Natural killer cell treated with Interleukin-12 subunit alpha and Interleukin-12 subunit beta and Interleukin-15 and Interleukin-18, amount 100 ng/mL, for 72 hours (primary cell): ENCODE data around the gene GLDC. TPM values are rescaled to one million over a fixed set of nuclear protein-coding genes. Genes with fewer than 3 reads are reported as not detected.
"Not testable (repeated sequence)": the region's sequence is repeated elsewhere in the genome, so short reads cannot be mapped to it uniquely, and the experiment has no call there.

Experiments
- ATAC-seq, 2 donors: fragments of 150-1000 bp; cut with Tn5 transposase in 1 of 2; sonication (Bioruptor Pico), chemical (Tn5 transposase) in 1 of 2; 2 replicates each; pipeline ENCODE4 v1.10.0; 2021
- DNase-seq: peaks from one replicate; pipeline ENCODE4 v3.0.0; 2022; ENCODE audit warnings: low spot score
- H3K27ac Mint-ChIP-seq, 2 donors: 1 replicate in 1 of 2; 2 replicates in 1 of 2; pipeline ENCODE4 v1.8.0; 2022; ENCODE audit warnings: mixed read lengths in 2 of 2, mild to moderate bottlenecking in 1 of 2, moderate library complexity in 1 of 2
- H3K27me3 Mint-ChIP-seq, 2 donors: 1 replicate in 1 of 2; 2 replicates in 1 of 2; pipeline ENCODE4 v1.8.0; 2022; ENCODE audit warnings: mixed read lengths in 2 of 2
- H3K36me3 Mint-ChIP-seq: one replicate; pipeline ENCODE4 v1.8.0; 2022; ENCODE audit warnings: mixed read lengths
- H3K4me1 Mint-ChIP-seq, 2 donors: 1 replicate in 1 of 2; 2 replicates in 1 of 2; pipeline ENCODE4 v1.8.0; 2022; ENCODE audit warnings: low read depth in 2 of 2, mixed read lengths in 2 of 2, mild to moderate bottlenecking in 1 of 2
- H3K4me3 Mint-ChIP-seq: one replicate; pipeline ENCODE4 v1.8.0; 2022; ENCODE audit warnings: mixed read lengths
- H3K9me3 Mint-ChIP-seq: 2 replicates; pipeline ENCODE4 v1.8.0; 2022; ENCODE audit warnings: mixed read lengths
- total RNA-seq, 2 donors: library from RNA; stranded (reverse); gene quantifications; one replicate each; pipeline ENCODE4 v1.2.3, GENCODE V29; 2022

Gene GLDC
- total RNA-seq, 2 donors from 2014 or later, result 1.4 to 15.2 TPM

GRCh38 chr9:6622784-6623183 is 22.7 kb downstream of the GLDC start:
- not testable (repeated sequence) for H3K4me3 Mint-ChIP-seq, H3K9me3 Mint-ChIP-seq, ATAC-seq, DNase-seq, H3K36me3 Mint-ChIP-seq, H3K4me1 Mint-ChIP-seq, H3K27ac Mint-ChIP-seq
- H3K27me3 Mint-ChIP-seq, result peaks cover 19 to 24% of the 10 kb centered on the region in 2 donors

GRCh38 chr9:6620796-6621195 is 24.7 kb downstream of the GLDC start:
- Mint-ChIP-seq H3K27ac (no peak overlapping the region), H3K36me3 (no peaks in the 10 kb centered on the region), H3K27me3 (peaks cover 6 to 13% of the 10 kb centered on the region in 2 donors), H3K4me1 (no peaks in the 10 kb centered on the region), H3K4me3 (no peak overlapping the region), H3K9me3 (no peaks in the 10 kb centered on the region)
- ATAC-seq (no peak), DNase-seq (no peak)

DNA sequence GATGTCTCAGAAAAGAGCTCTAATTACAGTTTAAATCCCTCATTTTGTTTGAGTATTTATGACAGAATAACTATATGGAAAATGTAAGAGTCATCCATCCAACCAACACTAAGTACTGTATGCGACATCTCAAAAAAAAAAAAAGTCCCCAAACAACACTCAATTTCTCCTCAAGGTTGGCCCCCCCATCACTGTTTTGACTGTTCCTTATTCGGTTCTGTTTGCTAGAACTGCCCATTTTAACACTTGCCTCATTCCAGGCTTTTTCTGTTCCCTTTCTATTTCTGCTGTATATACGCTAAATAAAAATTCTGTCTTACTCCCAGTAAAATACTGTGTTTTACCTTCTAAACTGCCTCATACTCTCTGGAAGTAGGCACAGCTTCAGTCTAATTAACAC is 25.2 kb downstream of the GLDC start:
- Mint-ChIP-seq H3K4me3 (no peak overlapping the region), H3K9me3 (no peaks in the 10 kb centered on the region), H3K36me3 (no peaks in the 10 kb centered on the region), H3K27ac (no peak overlapping the region), H3K27me3 (peaks cover 1 to 10% of the 10 kb centered on the region in 2 donors), H3K4me1 (no peaks in the 10 kb centered on the region)
- no peak for DNase-seq
- ATAC-seq, result no peak

DNA sequence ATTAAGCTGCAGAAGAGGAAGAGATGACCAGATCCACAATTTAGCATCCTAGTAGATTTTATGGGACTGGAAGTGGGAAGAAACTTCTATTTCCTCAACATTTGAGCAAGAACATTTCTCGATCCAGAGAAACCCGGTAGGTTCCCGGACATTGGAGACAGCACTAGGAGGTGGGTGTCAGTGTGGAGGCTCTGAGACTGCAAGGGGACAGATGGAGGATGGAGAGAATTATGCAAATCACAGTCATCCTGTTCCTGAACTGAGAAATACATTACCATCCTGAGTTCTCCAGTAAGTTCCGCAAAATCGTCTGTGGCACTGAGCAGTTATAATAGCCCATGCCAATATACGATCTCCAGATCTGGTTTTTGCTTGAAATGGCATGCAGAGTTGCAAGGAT is 25.6 kb downstream of the GLDC start:
- Mint-ChIP-seq H3K27ac (no peak overlapping the region), H3K4me3 (no peak overlapping the region), H3K4me1 (no peaks in the 10 kb centered on the region), H3K27me3 (peaks cover 0 to 10% of the 10 kb centered on the region in 2 donors), H3K9me3 (no peaks in the 10 kb centered on the region), H3K36me3 (no peaks in the 10 kb centered on the region)
- ATAC-seq (no peak), DNase-seq (no peak)

DNA sequence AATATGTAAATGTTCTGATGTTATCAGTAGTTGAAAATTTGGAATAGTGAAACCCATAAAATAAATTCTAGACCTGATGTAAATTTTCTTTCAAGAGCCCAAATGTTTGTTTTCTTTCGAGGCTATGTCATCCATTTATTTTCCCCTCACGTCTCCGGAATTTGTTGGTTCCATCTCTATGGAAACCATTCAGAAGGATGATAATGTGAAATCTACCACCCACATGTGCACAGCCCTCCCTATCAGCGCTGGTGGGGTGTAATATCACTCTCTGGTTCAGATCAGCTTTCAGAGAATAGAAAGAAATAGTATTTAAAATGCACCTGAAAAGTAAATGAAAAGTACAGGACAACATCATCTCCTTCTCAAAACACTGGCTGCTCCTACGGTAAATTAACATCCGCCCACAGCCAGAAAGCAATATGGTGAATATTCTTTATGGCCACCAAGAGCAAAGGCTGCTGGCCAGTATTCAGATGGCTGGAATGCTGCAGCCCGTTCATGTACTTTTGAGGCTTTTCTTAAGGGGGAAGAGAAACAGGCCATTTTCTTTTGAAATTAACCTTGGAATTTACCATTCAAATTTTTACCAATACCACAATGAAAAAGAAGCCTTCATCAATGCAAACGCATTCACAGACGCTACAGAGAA is 28.5 kb downstream of the GLDC start:
- no peaks in the 10 kb centered on the region for H3K4me1 Mint-ChIP-seq
- H3K36me3 Mint-ChIP-seq, result no peaks in the 10 kb centered on the region
- H3K27me3 Mint-ChIP-seq, result peaks cover 0 to 6% of the 10 kb centered on the region in 2 donors
- ATAC-seq, result no peak
- H3K9me3 Mint-ChIP-seq, result no peaks in the 10 kb centered on the region
- DNase-seq, result no peak
- H3K4me3 Mint-ChIP-seq, result no peak overlapping the region
- no peak overlapping the region for H3K27ac Mint-ChIP-seq

GRCh38 chr9:6614489-6614888 is 31.0 kb downstream of the GLDC start:
- H3K36me3 Mint-ChIP-seq, result no peaks in the 10 kb centered on the region
- H3K9me3 Mint-ChIP-seq, result no peaks in the 10 kb centered on the region
- ATAC-seq (no peak), DNase-seq (no peak)
- no peak overlapping the region for H3K27ac Mint-ChIP-seq
- H3K4me3 Mint-ChIP-seq, result no peak overlapping the region
- H3K4me1 Mint-ChIP-seq, result no peaks in the 10 kb centered on the region
- peaks cover 0 to 2% of the 10 kb centered on the region in 2 donors for H3K27me3 Mint-ChIP-seq

DNA sequence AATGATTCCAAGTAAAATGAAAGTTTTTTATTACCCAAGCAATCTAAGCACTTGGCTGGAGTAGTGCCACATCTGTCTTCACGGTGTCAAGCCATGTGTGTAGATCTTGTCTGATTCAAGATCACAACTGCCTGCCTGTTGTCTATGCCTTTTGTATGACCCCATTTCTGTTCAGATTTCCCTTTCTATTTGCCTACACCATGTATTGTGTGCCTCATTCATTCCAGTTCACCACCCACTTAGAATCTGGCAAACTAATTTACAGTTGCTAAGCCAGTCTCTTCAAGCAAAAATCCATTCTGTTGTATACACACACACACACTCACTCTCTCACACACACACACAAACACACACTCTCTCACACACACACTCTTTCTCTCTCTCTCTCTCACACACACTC is 33.7 kb downstream of the GLDC start:
- H3K4me1 Mint-ChIP-seq, result no peaks in the 10 kb centered on the region
- H3K27ac Mint-ChIP-seq, result no peak overlapping the region
- DNase-seq, result no peak

DNA sequence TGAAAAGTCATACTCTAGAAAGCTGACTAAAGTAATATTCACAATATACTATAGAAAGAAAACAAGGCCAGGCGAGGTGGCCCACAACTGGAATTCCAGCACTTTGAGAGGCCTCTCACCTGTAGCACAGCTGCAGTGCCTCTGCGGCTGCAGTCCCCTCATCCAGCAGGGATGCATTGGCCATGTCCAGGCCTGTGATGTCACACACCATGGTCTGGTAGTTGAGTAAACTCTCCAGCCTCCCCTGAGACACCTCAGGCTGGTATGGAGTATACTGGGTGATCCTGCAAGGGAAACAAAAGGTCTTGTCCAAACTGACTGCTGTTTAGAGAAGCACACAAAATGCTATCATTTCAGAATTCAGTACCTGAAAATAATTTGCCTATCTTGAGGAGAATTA is 35.5 kb downstream of the GLDC start:
- DNase-seq, result no peak
- no peak for ATAC-seq
- H3K4me3 Mint-ChIP-seq, result no peak overlapping the region
- peaks cover 0 to 2% of the 10 kb centered on the region in 2 donors for H3K27me3 Mint-ChIP-seq
- no peaks in the 10 kb centered on the region for H3K9me3 Mint-ChIP-seq
- H3K36me3 Mint-ChIP-seq, result no peaks in the 10 kb centered on the region
- H3K4me1 Mint-ChIP-seq, result peaks cover 0 to 2% of the 10 kb centered on the region in 2 donors
- no peak overlapping the region for H3K27ac Mint-ChIP-seq

More for the DNA sequence above, 33.7 kb downstream of the GLDC start:
- Mint-ChIP-seq H3K36me3 (no peaks in the 10 kb centered on the region), H3K9me3 (no peaks in the 10 kb centered on the region), H3K4me3 (no peak overlapping the region), H3K27me3 (no peaks in the 10 kb centered on the region)
- ATAC-seq, result no peak

- Mint-ChIP-seq H3K27ac (no peak overlapping the region), H3K4me3 (no peak overlapping the region), H3K27me3 (peaks cover 0 to 2% of the 10 kb centered on the region in 2 donors), H3K4me1 (peaks cover 0 to 2% of the 10 kb centered on the region in 2 donors), H3K9me3 (no peaks in the 10 kb centered on the region), H3K36me3 (no peaks in the 10 kb centered on the region)
- ATAC-seq (peak in 1 of 2 donors; percentile 52), DNase-seq (no peak)
Observed at GRCh38 chr9:6609497-6610016, 36.0 kb downstream of the GLDC start.

DNA sequence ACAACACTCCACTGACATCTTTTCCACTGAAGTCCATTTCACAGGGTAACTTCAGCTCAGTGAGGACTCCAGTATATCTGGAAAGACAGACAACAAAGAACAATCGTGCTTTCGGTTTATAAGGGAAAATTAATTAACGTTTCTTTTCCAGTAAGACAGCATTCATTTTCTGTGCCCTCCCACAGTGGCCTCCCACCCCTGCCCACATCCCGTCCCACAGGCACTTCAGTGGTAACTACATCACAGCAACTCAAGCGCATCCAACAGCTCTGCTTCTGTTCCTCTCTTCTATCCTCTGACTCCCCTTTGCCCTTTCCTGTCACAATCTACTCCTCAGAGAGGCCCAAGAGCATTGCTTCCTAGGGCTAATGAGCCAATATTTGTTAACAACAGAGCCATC is 40.3 kb downstream of the GLDC start:
- ATAC-seq (peak in 1 of 2 donors; percentile 79), DNase-seq (no peak)
- Mint-ChIP-seq H3K4me3 (peak overlapping the region; percentile 70), H3K27me3 (peaks cover 0 to 2% of the 10 kb centered on the region in 2 donors), H3K36me3 (no peaks in the 10 kb centered on the region), H3K4me1 (peaks cover 0 to 2% of the 10 kb centered on the region in 2 donors), H3K27ac (peak overlapping the region in 1 of 2 donors; percentile 7), H3K9me3 (no peaks in the 10 kb centered on the region)

GRCh38 chr9:6600426-6600825 is 45.1 kb downstream of the GLDC start:
- H3K27me3 Mint-ChIP-seq, result peaks cover 0 to 2% of the 10 kb centered on the region in 2 donors
- no peak overlapping the region for H3K27ac Mint-ChIP-seq
- H3K9me3 Mint-ChIP-seq, result no peaks in the 10 kb centered on the region
- no peak for DNase-seq
- H3K36me3 Mint-ChIP-seq, result no peaks in the 10 kb centered on the region
- ATAC-seq, result no peak
- peaks cover 4 to 8% of the 10 kb centered on the region in 2 donors for H3K4me1 Mint-ChIP-seq
- no peak overlapping the region for H3K4me3 Mint-ChIP-seq

DNA sequence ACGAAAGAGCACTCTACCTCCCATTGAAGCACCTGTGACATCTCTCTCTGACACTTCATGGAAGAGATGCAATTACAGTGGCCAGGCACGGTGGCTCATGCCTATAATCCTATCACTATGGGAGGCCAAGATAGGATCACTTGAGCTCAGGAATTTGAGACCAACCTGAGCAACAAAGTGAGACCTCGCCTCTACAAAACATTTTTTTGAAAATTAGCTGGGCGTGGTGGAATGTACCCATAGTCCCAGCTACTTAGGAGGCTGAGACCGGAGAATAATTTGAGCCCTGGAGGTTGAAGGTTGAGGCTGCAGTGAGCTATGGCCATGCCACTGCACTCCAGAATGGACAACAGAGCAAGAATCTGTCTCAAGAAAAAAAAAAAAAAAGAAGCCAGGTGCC is 45.5 kb downstream of the GLDC start:
- H3K27ac Mint-ChIP-seq, result no peak overlapping the region
- H3K4me1 Mint-ChIP-seq, result peaks cover 2 to 8% of the 10 kb centered on the region in 2 donors
- no peaks in the 10 kb centered on the region for H3K9me3 Mint-ChIP-seq
- H3K27me3 Mint-ChIP-seq, result no peaks in the 10 kb centered on the region
- no peak for ATAC-seq
- no peak for DNase-seq
- no peaks in the 10 kb centered on the region for H3K36me3 Mint-ChIP-seq
- H3K4me3 Mint-ChIP-seq, result no peak overlapping the region

DNA sequence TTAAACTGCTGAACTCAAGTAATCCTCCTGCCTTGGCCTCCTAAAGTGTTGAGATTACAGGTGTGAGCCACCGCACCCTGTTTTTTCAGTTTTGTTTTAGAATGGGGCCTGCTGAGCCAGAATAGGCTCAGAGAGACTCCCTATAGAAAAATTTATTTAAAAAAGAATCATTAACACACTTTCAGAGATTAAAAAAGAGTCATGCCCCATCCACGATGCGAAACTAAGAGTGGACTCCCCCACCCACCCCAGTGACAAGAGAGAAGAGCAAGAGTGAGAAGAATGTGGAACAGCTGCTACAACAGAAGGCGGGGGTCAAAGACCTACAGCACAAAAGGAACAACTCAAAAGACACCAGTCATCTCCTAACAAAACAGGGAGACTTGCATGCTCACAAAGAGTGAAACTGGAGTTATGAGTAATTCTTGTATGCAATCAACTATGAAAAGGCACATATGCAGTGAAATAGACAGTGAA is 47.2 kb downstream of the GLDC start:
- peaks cover 0 to 2% of the 10 kb centered on the region in 2 donors for H3K27me3 Mint-ChIP-seq
- DNase-seq (no peak), ATAC-seq (peak; percentile 70 to 91)
- no peaks in the 10 kb centered on the region for H3K9me3 Mint-ChIP-seq
- H3K27ac Mint-ChIP-seq, result peak overlapping the region in 1 of 2 donors; percentile 77
- H3K4me3 Mint-ChIP-seq, result peak overlapping the region; percentile 63
- no peaks in the 10 kb centered on the region for H3K36me3 Mint-ChIP-seq
- peaks cover 2 to 8% of the 10 kb centered on the region in 2 donors for H3K4me1 Mint-ChIP-seq

DNA sequence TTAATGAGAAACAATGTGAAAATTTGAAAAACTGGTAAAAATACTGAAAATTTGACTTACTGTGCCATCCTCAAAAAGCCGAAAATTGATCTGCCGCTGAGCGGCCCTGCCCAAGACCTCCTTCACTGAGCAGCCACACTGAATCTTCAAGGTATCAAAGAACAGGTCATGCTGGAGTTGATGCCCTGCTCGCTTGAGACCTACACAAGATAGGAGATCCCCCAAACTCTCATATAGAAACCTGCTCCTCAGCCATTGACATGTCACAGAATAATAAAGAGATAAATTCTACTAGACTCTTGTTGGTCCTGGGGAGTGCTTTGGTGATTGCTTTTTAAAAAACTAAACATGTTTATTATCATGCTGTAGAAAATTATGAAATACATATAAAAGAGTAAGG is 52.7 kb downstream of the GLDC start:
- H3K27ac Mint-ChIP-seq, result no peak overlapping the region
- DNase-seq (no peak), ATAC-seq (no peak)
- H3K4me3 Mint-ChIP-seq, result no peak overlapping the region
- no peaks in the 10 kb centered on the region for H3K9me3 Mint-ChIP-seq
- H3K36me3 Mint-ChIP-seq, result no peaks in the 10 kb centered on the region
- H3K4me1 Mint-ChIP-seq, result no peaks in the 10 kb centered on the region
- peaks cover 0 to 2% of the 10 kb centered on the region in 2 donors for H3K27me3 Mint-ChIP-seq
